Breast epithelium (tissue), 4 donors: ENCODE results near the gene EIF3K. TPM values are rescaled to one million over a fixed set of nuclear protein-coding genes. Genes with fewer than 3 reads are reported as not detected.

Experiments used
- DNase-seq, 2 donors: peaks; one replicate each; pipeline ENCODE4 v3.0.0-alpha.2; 2019; ENCODE audit warnings: low spot score in 2 of 2
- H3K27ac ChIP-seq, 2 donors: fragments of 200-600 bp; sonication (generic) in 1 of 2; one replicate each; pipeline ENCODE4 v1.5.1; 2016 to 2019; ENCODE audit warnings: mild to moderate bottlenecking in 1 of 2
- H3K27me3 ChIP-seq, 2 donors: fragments of 200-600 bp; sonication (generic) in 1 of 2; one replicate each; pipeline versions ENCODE4 v1.5.1 to v1.6.0; 2017 to 2019; ENCODE audit warnings: control low read depth in 1 of 2, mild to moderate bottlenecking in 1 of 2
- H3K36me3 ChIP-seq: fragments of 200-600 bp; one replicate; pipeline ENCODE4 v1.5.1; 2019
- H3K4me1 ChIP-seq, 2 donors: fragments of 200-600 bp; sonication (generic); one replicate each; pipeline ENCODE4 v1.5.1; 2016 to 2019; ENCODE audit warnings: control low read depth in 1 of 2
- H3K4me3 ChIP-seq, 3 donors: fragments of 200-600 bp; sonication (generic); 1 replicate in 2 of 3; 2 replicates in 1 of 3; pipeline ENCODE4 v1.5.1; 2016 to 2019; ENCODE audit warnings: mild to moderate bottlenecking in 3 of 3, moderate library complexity in 2 of 3
- H3K9me3 ChIP-seq, 2 donors: fragments of 200-600 bp; sonication (generic) in 1 of 2; one replicate each; pipeline ENCODE4 v1.5.1; 2016 to 2019; ENCODE audit warnings: control low read depth in 1 of 2
- POLR2A ChIP-seq: fragments of 450-650 bp; IDR thresholded peaks from one replicate; pipeline ENCODE4 v1.6.1; 2016; ENCODE audit warnings: antibody characterized with exemption, mild to moderate bottlenecking, moderate library complexity
- POLR2AphosphoS5 ChIP-seq, 3 donors: sonication (generic); formaldehyde crosslinking; IDR thresholded peaks; one replicate each; pipeline ENCODE4 v1.6.1; 2017; ENCODE audit warnings: antibody characterized with exemption in 3 of 3
- intact Hi-C: fragments of 100-400 bp; cut with DNase I; formaldehyde crosslinking; loops from one replicate; pipeline ENCODE4 v1.15.1; 2023; ENCODE audit warnings: low total_unique reads
- total RNA-seq, 3 donors: library from RNA; depleted of rRNA; stranded (reverse); fragments of >200 nt; gene quantifications; one replicate each; pipeline ENCODE4 v1.1.0, GENCODE V29; 2016
- TF ChIP-seq, protein P1 (sequence below), 3 donors: fragments of 450-650 bp; IDR thresholded peaks; one replicate each; pipeline ENCODE4 v1.5.1; 2016 to 2017; ENCODE audit warnings: antibody characterized with exemption in 3 of 3, mild to moderate bottlenecking in 3 of 3, moderate library complexity in 3 of 3

The EIF3K gene
- total RNA-seq, 3 donors from 2014 or later: 401 to 562 (median 420) TPM

- no peak for DNase-seq
- H3K9me3 ChIP-seq: no peaks in the 10 kb centered on the region
- no peaks in the 10 kb centered on the region for H3K36me3 ChIP-seq
- intact Hi-C loops: no loop called here
- no peaks in the 10 kb centered on the region for H3K27me3 ChIP-seq
- no peak overlapping the region for H3K27ac ChIP-seq
- peaks cover 0 to 4% of the 10 kb centered on the region in 2 donors for H3K4me1 ChIP-seq
- TF ChIP-seq POLR2AphosphoS5 (IDR thresholded peaks at IDR 0.05) (no peak), POLR2A (no peak)
- TF ChIP-seq, protein P1, sequence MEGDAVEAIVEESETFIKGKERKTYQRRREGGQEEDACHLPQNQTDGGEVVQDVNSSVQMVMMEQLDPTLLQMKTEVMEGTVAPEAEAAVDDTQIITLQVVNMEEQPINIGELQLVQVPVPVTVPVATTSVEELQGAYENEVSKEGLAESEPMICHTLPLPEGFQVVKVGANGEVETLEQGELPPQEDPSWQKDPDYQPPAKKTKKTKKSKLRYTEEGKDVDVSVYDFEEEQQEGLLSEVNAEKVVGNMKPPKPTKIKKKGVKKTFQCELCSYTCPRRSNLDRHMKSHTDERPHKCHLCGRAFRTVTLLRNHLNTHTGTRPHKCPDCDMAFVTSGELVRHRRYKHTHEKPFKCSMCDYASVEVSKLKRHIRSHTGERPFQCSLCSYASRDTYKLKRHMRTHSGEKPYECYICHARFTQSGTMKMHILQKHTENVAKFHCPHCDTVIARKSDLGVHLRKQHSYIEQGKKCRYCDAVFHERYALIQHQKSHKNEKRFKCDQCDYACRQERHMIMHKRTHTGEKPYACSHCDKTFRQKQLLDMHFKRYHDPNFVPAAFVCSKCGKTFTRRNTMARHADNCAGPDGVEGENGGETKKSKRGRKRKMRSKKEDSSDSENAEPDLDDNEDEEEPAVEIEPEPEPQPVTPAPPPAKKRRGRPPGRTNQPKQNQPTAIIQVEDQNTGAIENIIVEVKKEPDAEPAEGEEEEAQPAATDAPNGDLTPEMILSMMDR (IDR thresholded peaks at IDR 0.05): no peak
- H3K4me3 ChIP-seq: no peak overlapping the region
Observed at GRCh38 chr19:38639679-38640078, 20.7 kb downstream of the EIF3K start.

GRCh38 chr19:38640368-38640767, 21.4 kb downstream of the EIF3K start:
- no peaks in the 10 kb centered on the region for H3K4me1 ChIP-seq
- peak overlapping the region in 1 of 2 donors; percentile 48 for H3K27ac ChIP-seq
- H3K4me3 ChIP-seq: peak overlapping the region in 1 of 3 donors; percentile 25
- no peaks in the 10 kb centered on the region for H3K9me3 ChIP-seq
- TF ChIP-seq POLR2A (no peak), POLR2AphosphoS5 (IDR thresholded peaks at IDR 0.05) (no peak)
- TF ChIP-seq, protein P1 (IDR thresholded peaks at IDR 0.05): no peak
- H3K27me3 ChIP-seq: no peaks in the 10 kb centered on the region
- DNase-seq: no peak
- no peaks in the 10 kb centered on the region for H3K36me3 ChIP-seq
- intact Hi-C loops: no loop called here

DNA sequence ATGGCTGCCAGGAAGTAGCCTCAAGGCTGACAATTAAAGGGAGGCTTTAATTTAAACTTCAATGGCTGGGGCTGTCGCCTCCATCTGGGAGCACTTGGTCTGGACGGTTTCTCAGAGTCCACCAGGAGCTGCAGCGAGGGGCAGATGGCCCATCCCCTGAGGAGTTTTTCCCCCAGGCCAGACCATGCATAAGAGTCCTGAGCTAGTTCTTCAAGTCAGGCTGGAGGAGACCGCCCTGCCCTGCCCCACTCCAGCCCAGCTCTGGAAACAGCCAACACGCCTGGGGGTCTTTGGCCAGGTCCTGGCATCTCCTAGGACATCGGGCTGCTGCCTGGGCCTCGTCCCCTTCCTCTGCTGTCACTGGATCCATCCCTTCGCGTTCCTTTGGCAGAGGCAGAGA, 23.2 kb downstream of the EIF3K start:
- intact Hi-C loops: no loop called here
- Histone ChIP-seq H3K27ac (no peak overlapping the region), H3K9me3 (no peaks in the 10 kb centered on the region)

GRCh38 chr19:38644719-38645118, 25.7 kb downstream of the EIF3K start:
- intact Hi-C loops: loop anchor here (5.0 kb wide), 1 partner anchor 203 kb away; the partner anchor contains the start of gene HNRNPL
- Histone ChIP-seq H3K27me3 (no peaks in the 10 kb centered on the region), H3K4me3 (no peak overlapping the region), H3K27ac (no peak overlapping the region), H3K9me3 (no peaks in the 10 kb centered on the region), H3K36me3 (no peaks in the 10 kb centered on the region), H3K4me1 (peaks cover 0 to 5% of the 10 kb centered on the region in 2 donors)
- TF ChIP-seq, protein P1 (IDR thresholded peaks at IDR 0.05): no peak
- TF ChIP-seq POLR2AphosphoS5 (IDR thresholded peaks at IDR 0.05): no peak
- no peak for TF ChIP-seq POLR2A
- DNase-seq: no peak

More for the DNA sequence above, 23.2 kb downstream of the EIF3K start:
- H3K4me1 ChIP-seq: no peaks in the 10 kb centered on the region
- no peaks in the 10 kb centered on the region for H3K36me3 ChIP-seq
- no peak overlapping the region for H3K4me3 ChIP-seq
- TF ChIP-seq POLR2AphosphoS5 (IDR thresholded peaks at IDR 0.05) (no peak), POLR2A (no peak)
- TF ChIP-seq, protein P1 (IDR thresholded peaks at IDR 0.05): no peak
- DNase-seq: no peak
- no peaks in the 10 kb centered on the region for H3K27me3 ChIP-seq

DNA sequence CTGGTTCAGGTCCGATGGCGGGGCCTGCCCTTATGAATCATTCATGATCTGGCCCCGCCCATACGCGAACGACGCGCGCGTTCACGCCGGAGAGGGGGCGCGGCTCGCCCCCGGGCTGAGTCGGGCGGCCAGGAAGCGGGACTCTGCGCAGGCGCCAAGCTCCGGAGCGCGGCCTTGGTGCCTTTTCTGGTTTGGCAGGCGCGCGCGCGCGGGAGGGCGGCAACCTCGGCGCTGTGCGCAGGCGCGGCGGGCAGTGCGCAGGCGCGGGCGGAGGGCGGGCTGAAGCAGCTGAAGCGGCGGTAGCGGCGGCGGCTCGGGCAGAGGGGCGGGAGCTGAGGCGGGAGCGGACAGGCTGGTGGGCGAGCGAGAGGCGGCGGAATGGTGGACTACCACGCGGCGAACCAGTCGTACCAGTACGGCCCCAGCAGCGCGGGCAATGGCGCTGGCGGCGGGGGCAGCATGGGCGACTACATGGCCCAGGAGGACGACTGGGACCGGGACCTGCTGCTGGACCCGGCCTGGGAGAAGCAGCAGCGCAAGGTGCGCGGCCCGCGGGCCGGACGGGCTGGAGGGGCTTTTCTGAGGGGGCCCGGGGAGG, 28.5 kb downstream of the EIF3K start, which contains the start of gene ACTN4:
Gene ACTN4, plus strand, starts transcription at position 282 of the 598 bp plus-strand sequence. Its CDS starts 97 bp downstream, at position 379.
- Histone ChIP-seq H3K27ac (peak within 1 kb of the TSS; percentile 98 to 99), H3K4me3 (peak within 1 kb of the TSS; percentile 95 to 100 (median 95)), H3K27me3 (no peaks in the 10 kb centered on the region), H3K9me3 (no peaks in the 10 kb centered on the region), H3K4me1 (peaks cover 2 to 24% of the 10 kb centered on the region in 2 donors), H3K36me3 (no peaks in the 10 kb centered on the region)
- peak; percentile 98 to 99 for DNase-seq
- TF ChIP-seq POLR2AphosphoS5 (IDR thresholded peaks at IDR 0.05) (peak; percentile 88 to 98 (median 89)), POLR2A (peak; percentile 96)
- TF ChIP-seq, protein P1 (IDR thresholded peaks at IDR 0.05): no peak
- intact Hi-C loops: loop anchor here (5.0 kb wide), 1 partner anchor 200 kb away; the partner anchor contains the start of gene HNRNPL
